ENCODE results near the gene LVRN.

Gene LVRN

GRCh38 chr5:115961381-115962238 is 665 bp upstream of the LVRN start:
- DNase-seq (ENCODE audit: low spot score): no peak

GRCh38 chr5:115962565-115963402 is 509 bp downstream of the LVRN start:
- DNase-seq (ENCODE audit: low spot score): no peak

- no peak for DNase-seq (ENCODE audit: low spot score)
Measured at GRCh38 chr5:115963566-115963965, 1.3 kb downstream of the LVRN start.

GRCh38 chr5:115968770-115969169 is 6.5 kb downstream of the LVRN start:
- no peak for DNase-seq (ENCODE audit: low spot score)

GRCh38 chr5:115977096-115977495 is 14.8 kb downstream of the LVRN start:
- DNase-seq (ENCODE audit: low spot score): no peak

- DNase-seq (ENCODE audit: low spot score): no peak
Measured at GRCh38 chr5:115977988-115978387, 15.7 kb downstream of the LVRN start.

- DNase-seq (ENCODE audit: low spot score): no peak
Measured at GRCh38 chr5:115978779-115979178, 16.5 kb downstream of the LVRN start.

GRCh38 chr5:115979201-115980041 is 17.1 kb downstream of the LVRN start:
- no peak for DNase-seq (ENCODE audit: low spot score)

GRCh38 chr5:115983519-115983918 is 21.2 kb downstream of the LVRN start:
- no peak for DNase-seq (ENCODE audit: low spot score)

GRCh38 chr5:115985802-115986757 is 23.8 kb downstream of the LVRN start:
- no peak for DNase-seq (ENCODE audit: low spot score)

GRCh38 chr5:115988002-115988401 is 25.7 kb downstream of the LVRN start:
- DNase-seq (ENCODE audit: low spot score): no peak

- no peak for DNase-seq (ENCODE audit: low spot score)
Measured at GRCh38 chr5:115992848-115993350, 30.6 kb downstream of the LVRN start.

GRCh38 chr5:115995351-115995750 is 33.1 kb downstream of the LVRN start:
- no peak for DNase-seq (ENCODE audit: low spot score)

- DNase-seq (ENCODE audit: low spot score): no peak
Measured at GRCh38 chr5:116002116-116002906, 40.0 kb downstream of the LVRN start.

GRCh38 chr5:116004248-116004647 is 42.0 kb downstream of the LVRN start:
- DNase-seq (ENCODE audit: low spot score): no peak

- DNase-seq (ENCODE audit: low spot score): no peak
Measured at GRCh38 chr5:116009806-116010205, 47.5 kb downstream of the LVRN start.

GRCh38 chr5:116011046-116011445 is 48.8 kb downstream of the LVRN start:
- no peak for DNase-seq (ENCODE audit: low spot score)

- no peak for DNase-seq (ENCODE audit: low spot score)
Measured at GRCh38 chr5:116013207-116013785, 51.0 kb downstream of the LVRN start.

- no peak for DNase-seq (ENCODE audit: low spot score)
Measured at GRCh38 chr5:116013936-116014335, 51.7 kb downstream of the LVRN start.

GRCh38 chr5:116023619-116024018 is 61.3 kb downstream of the LVRN start:
- DNase-seq (ENCODE audit: low spot score): no peak
